KOPT-K1 (cell line): ENCODE data around the gene NAA11.

Experiments
- H3K27ac ChIP-seq: fragments of 200-600 bp; sonication (generic); 2 replicates; pipeline ENCODE4 v1.5.1; 2016; ENCODE audit warnings: antibody characterized with exemption, mild to moderate bottlenecking, low read depth, low read length; ENCODE audit not compliant: poor library complexity, severe bottlenecking
- H3K36me3 ChIP-seq: fragments of 200-600 bp; sonication (generic); 2 replicates; pipeline ENCODE4 v1.5.1; 2017; ENCODE audit warnings: antibody characterized with exemption, mild to moderate bottlenecking, low read length, moderate library complexity; ENCODE audit not compliant: insufficient read depth
- H3K9me3 ChIP-seq: fragments of 200-600 bp; sonication (generic); 2 replicates; pipeline ENCODE4 v1.5.1; 2017; ENCODE audit warnings: antibody characterized with exemption, low read length, mild to moderate bottlenecking; ENCODE audit not compliant: insufficient read depth, poor library complexity, severe bottlenecking

NAA11 gene

DNA sequence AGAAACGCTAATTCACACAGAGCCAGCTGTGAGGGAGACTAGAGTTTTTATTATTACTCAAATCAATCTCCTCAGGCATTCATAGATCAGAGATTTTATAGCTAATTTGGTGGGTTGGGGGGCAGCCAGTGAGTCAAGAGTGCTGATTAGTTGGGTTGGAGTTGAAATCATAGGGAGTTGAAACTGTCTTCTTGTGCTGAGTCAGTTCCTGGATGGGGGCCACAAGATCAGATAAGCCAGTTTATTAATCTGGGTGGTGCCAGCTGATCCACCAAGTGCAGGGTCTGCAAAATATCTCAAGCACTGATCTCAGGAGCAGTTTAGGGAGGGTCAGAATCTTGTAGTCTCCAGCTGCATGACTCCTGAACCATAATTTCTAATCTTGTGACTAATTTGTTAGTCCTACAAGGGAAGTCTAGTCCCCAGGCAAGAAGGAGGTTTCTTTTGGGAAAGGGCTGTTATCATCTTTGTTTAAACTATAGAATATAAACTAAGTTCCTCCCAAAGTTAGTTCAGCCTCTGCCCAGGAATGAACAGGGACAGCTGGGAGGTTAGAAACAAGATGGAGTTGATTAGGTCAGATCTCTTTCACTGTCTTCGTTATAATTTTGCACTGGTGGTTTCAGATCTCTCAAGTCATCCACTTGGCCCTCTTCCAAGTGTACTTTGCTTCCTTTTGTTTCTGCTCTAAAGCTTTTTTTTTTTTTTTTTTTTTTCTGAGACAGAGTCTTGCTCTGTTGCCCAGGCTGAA lies 5.4 kb upstream of the NAA11 start:
- Histone ChIP-seq H3K27ac (no peak overlapping the region), H3K36me3 (no peaks in the 10 kb centered on the region), H3K9me3 (no peaks in the 10 kb centered on the region)

GRCh38 chr4:79330720-79331119 lies 4.9 kb upstream of the NAA11 start:
- H3K27ac ChIP-seq = no peak overlapping the region
- no peaks in the 10 kb centered on the region for H3K36me3 ChIP-seq
- H3K9me3 ChIP-seq = no peaks in the 10 kb centered on the region

- H3K27ac ChIP-seq = no peak overlapping the region
- no peaks in the 10 kb centered on the region for H3K9me3 ChIP-seq
- no peaks in the 10 kb centered on the region for H3K36me3 ChIP-seq
Observed at GRCh38 chr4:79325436-79325835, 425 bp downstream of the NAA11 start.

DNA sequence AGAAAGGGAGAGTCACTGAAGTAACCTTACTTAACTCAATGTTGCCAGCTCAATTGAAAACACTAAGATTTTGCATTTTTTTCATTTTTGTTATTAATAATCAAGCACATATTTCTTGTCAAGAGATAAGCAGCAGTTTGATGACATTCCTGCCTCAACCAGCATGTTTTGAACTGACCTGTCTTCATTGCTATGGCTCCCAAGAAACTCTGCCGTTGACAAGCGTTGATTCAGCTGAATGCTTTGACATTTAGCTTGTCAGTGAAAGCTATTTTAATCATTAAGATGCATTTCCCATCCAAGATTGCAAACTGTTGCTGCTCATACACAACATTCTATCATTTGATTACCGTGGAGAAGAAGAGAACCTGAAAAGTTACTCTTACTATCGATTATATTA lies 5.9 kb downstream of the NAA11 start:
- Histone ChIP-seq H3K36me3 (no peaks in the 10 kb centered on the region), H3K27ac (no peak overlapping the region), H3K9me3 (no peaks in the 10 kb centered on the region)

DNA sequence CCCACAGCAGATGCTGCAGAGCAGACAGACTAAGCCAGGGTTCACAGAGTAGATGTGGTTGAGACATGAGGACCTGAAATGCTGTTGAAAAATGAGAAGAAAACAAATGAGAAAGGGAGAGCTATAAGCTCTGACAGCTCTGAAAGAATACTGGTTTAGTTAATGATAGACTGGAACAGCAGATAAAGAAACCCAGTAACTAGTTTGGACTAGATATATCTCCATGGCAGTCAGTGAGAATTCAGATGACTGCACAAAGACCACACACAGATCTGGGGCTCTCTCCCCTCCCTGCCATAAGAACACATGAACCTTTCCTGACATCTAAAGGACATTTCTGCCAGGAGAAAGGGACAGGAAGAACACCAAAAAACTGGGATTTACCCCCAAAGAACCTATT lies 8.2 kb downstream of the NAA11 start:
- Histone ChIP-seq H3K9me3 (no peaks in the 10 kb centered on the region), H3K36me3 (no peaks in the 10 kb centered on the region), H3K27ac (no peak overlapping the region)

- Histone ChIP-seq H3K27ac (no peak overlapping the region), H3K36me3 (no peaks in the 10 kb centered on the region), H3K9me3 (no peaks in the 10 kb centered on the region)
Observed at GRCh38 chr4:79315891-79316290, 10.0 kb downstream of the NAA11 start.

DNA sequence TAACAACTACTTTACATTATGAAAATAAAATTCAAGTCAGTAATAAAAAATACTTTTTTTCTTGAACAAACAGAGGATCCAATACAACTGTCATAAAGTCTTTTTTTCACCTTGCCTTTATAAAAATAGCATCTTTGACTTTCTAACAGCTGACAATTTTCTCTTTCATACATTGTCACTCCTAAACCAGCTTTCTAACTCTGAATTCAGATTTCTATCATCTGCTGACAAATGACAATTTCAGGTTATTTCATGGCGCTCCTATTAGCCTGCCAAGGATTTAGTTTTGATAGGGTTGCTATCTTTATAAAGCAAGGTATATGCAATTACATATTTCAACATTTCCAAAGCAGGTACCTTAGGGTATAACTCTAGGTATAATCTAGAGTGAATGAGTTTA lies 14.6 kb downstream of the NAA11 start:
- Histone ChIP-seq H3K27ac (no peak overlapping the region), H3K36me3 (no peaks in the 10 kb centered on the region), H3K9me3 (no peaks in the 10 kb centered on the region)

GRCh38 chr4:79308971-79309370 lies 16.9 kb downstream of the NAA11 start:
- no peaks in the 10 kb centered on the region for H3K36me3 ChIP-seq
- no peak overlapping the region for H3K27ac ChIP-seq
- no peaks in the 10 kb centered on the region for H3K9me3 ChIP-seq

GRCh38 chr4:79308137-79308536 lies 17.7 kb downstream of the NAA11 start:
- no peak overlapping the region for H3K27ac ChIP-seq
- no peaks in the 10 kb centered on the region for H3K9me3 ChIP-seq
- no peaks in the 10 kb centered on the region for H3K36me3 ChIP-seq

GRCh38 chr4:79306795-79307194 lies 19.1 kb downstream of the NAA11 start:
- Histone ChIP-seq H3K27ac (no peak overlapping the region), H3K36me3 (no peaks in the 10 kb centered on the region), H3K9me3 (no peaks in the 10 kb centered on the region)

DNA sequence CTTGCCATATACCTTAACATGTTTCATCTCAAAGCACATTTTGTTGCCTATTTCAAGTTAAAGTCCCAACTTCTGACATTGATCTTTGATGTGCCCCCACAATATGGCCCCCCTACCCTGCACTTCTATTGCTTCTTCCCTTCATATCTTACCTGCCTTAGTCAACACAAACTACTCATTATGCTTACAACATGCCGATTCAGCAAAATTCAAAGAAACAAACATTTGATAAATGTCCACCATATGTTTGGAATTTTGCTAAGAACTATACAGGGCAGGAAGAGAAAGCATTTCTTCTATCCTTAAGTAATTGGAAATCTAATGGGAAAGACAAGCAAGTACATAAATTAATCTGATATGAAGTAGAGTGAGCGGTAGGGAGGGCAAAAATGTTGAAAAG lies 25.6 kb downstream of the NAA11 start:
- Histone ChIP-seq H3K9me3 (no peaks in the 10 kb centered on the region), H3K27ac (no peak overlapping the region), H3K36me3 (no peaks in the 10 kb centered on the region)

DNA sequence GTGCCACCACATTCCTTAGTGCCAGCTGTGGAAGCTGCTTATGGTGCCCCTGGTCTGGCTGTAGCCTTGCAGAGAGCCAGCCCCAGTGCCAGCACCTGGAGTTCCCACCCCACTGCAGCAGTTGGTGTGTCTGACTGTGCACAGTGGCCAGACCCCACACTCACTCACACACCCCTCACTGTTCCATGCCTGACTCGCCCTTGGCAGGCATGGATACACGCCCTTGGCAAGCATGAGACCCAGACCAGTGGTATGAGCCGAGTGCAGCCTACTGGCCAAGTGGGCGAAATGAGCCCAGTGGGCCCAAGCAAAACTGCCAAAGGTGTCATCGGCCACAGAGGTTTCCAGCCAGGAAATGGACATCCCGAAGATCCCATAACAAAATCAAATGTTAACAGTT lies 27.4 kb downstream of the NAA11 start:
- H3K27ac ChIP-seq = no peak overlapping the region
- H3K9me3 ChIP-seq = no peaks in the 10 kb centered on the region
- no peaks in the 10 kb centered on the region for H3K36me3 ChIP-seq

DNA sequence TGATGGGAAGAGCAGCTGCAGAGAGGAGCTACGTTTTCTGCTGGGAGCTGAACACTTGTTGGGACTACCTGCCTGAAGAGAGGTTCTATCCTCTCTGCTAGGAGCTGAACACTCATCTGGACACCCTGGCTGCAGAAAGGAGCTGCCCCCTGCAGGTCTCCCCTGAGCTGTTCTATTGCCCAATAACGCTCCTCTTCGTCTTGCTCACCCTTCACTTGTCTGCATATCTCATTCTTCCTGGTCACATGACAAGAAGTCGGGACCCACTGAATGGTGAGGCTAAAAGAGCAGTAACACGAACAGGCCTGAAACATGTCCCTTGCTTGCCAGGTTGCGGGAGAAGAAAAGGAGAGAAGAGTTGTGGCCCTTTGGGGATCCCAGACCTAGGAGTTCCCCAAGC lies 27.8 kb downstream of the NAA11 start:
- Histone ChIP-seq H3K9me3 (no peaks in the 10 kb centered on the region), H3K27ac (no peak overlapping the region), H3K36me3 (no peaks in the 10 kb centered on the region)

- Histone ChIP-seq H3K27ac (no peak overlapping the region), H3K9me3 (no peaks in the 10 kb centered on the region), H3K36me3 (no peaks in the 10 kb centered on the region)
Observed at GRCh38 chr4:79297479-79297878, 28.4 kb downstream of the NAA11 start.

DNA sequence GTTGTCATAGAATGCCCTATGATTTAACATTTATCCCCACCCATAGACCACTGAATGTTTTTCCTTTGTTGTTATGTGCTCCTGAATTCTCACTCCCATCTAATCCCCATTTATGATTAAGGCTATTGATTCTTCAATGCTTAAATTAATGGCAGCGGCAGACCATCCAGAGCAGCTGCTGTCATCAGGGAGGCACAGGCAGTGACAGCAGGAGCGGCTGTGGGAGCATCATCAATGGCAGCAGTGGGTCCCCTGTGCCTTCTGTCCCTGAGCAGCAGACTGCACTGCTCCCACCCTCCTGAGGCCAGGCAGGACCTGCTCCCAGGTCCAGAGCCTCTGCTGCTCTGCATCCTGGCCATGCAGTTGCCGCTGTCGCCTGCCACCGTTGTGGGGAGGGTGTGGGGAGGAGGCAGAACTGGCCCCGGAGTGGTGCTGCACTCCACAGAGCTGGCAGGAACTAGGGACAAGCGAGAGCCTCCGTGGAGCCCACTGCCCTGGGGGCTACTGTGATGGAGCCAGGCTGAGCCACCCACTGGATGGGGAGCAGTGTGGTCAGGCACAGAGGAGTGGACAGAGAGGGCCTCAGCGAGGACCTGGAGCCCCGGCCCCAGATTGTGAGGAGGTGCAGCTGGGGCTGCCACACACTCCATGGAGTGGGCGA lies 29.0 kb downstream of the NAA11 start:
- Histone ChIP-seq H3K36me3 (no peaks in the 10 kb centered on the region), H3K9me3 (no peaks in the 10 kb centered on the region), H3K27ac (no peak overlapping the region)

DNA sequence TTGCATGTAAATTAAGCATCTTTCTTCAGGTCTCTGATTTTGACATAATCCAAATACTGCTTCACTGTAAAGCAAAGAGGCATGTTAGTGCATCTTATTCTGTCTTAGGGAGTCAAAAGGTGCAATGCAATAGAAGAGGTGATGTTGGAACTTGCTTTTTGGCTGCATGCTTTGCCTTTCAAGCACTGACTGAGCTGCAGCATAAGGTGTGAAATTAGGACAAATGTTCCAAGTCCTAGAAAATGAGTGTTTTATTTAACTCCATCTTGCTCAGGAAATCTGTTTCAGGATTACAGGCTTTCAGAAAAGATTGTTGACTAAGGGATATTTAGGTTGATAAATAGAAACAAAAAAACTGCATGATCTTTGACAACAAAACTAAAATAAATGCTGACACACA lies 30.8 kb downstream of the NAA11 start:
- H3K36me3 ChIP-seq = no peaks in the 10 kb centered on the region
- H3K27ac ChIP-seq = no peak overlapping the region
- H3K9me3 ChIP-seq = no peaks in the 10 kb centered on the region
